ACHN (cell line): ENCODE data around the gene BCAS2.

ENCODE experiments used
- DNase-seq: peaks from one replicate; pipeline ENCODE4 v3.0.0-alpha.2; 2015
- in situ Hi-C: cut with HindIII; loops from 2 replicates; pipeline ENCODE4 v1.10.0; 2017; ENCODE audit warnings: low sequenced_read_pairs, low pct_ligation_motif_present, low pct_unique_long_range_greater_than_20kb

BCAS2 gene

GRCh38 chr1:114521396-114522263 lies 59.8 kb downstream of the BCAS2 start:
- in situ Hi-C loops: no loop called here

More at GRCh38 chr1:114521396-114522263, 59.8 kb downstream of the BCAS2 start:
- no peak for DNase-seq
